H9 (cell line): Measurements from ENCODE around the gene PRRX2. TPM values are rescaled to one million over a fixed set of nuclear protein-coding genes. Genes with fewer than 3 reads are reported as not detected.

Source experiments
- DNase-seq: peaks from one replicate; pipeline ENCODE4 v3.0.0-alpha.2; 2017
- H2AFZ ChIP-seq: one replicate; pipeline ENCODE4 v1.6.1; 2013; ENCODE audit warnings: mild to moderate bottlenecking, low read length, control low read depth, moderate library complexity
- H2AK5ac ChIP-seq: 2 replicates; pipeline ENCODE4 v1.6.1; 2013; ENCODE audit warnings: low read length, control low read depth, mixed read lengths; ENCODE audit not compliant: insufficient read length
- H2BK120ac ChIP-seq: one replicate; pipeline ENCODE4 v1.6.1; 2013; ENCODE audit warnings: low read depth, mild to moderate bottlenecking, low read length, control low read depth, inconsistent platforms; ENCODE audit not compliant: poor library complexity, severe bottlenecking
- H2BK12ac ChIP-seq: 2 replicates; pipeline ENCODE4 v1.6.1; 2013; ENCODE audit warnings: low read length, control low read depth, mixed read lengths, low read depth; ENCODE audit not compliant: insufficient read length
- H2BK15ac ChIP-seq: 2 replicates; pipeline ENCODE4 v1.6.1; 2013; ENCODE audit warnings: low read depth, low read length, control low read depth
- H2BK20ac ChIP-seq: one replicate; pipeline ENCODE4 v1.6.1; 2013; ENCODE audit warnings: low read depth, mild to moderate bottlenecking, low read length, control low read depth, inconsistent platforms; ENCODE audit not compliant: poor library complexity, severe bottlenecking
- H2BK5ac ChIP-seq: 2 replicates; pipeline ENCODE4 v1.6.1; 2013; ENCODE audit warnings: low read length, control low read depth, mixed read lengths; ENCODE audit not compliant: insufficient read length
- H3K14ac ChIP-seq: 2 replicates; pipeline ENCODE4 v1.6.1; 2013; ENCODE audit warnings: low read length, control low read depth; ENCODE audit not compliant: insufficient read depth
- H3K18ac ChIP-seq: 2 replicates; pipeline ENCODE4 v1.6.1; 2013; ENCODE audit warnings: low read depth, mild to moderate bottlenecking, mixed read lengths, low read length, control low read depth; ENCODE audit not compliant: insufficient read length
- H3K23ac ChIP-seq: 2 replicates; pipeline ENCODE4 v1.6.1; 2013; ENCODE audit warnings: low read length, control low read depth, mixed read lengths, low read depth; ENCODE audit not compliant: insufficient read length
- H3K23me2 ChIP-seq: 2 replicates; pipeline ENCODE4 v1.6.1; 2013; ENCODE audit warnings: low read depth, mild to moderate bottlenecking, mixed read lengths, low read length, control low read depth; ENCODE audit not compliant: insufficient read length, poor library complexity, severe bottlenecking
- H3K27ac ChIP-seq: 2 replicates; pipeline ENCODE4 v1.5.1; 2013; ENCODE audit warnings: low read length, control low read depth, mixed read lengths, low read depth; ENCODE audit not compliant: insufficient read length
- H3K27me3 ChIP-seq: 2 replicates; pipeline ENCODE4 v1.6.1; 2013; ENCODE audit warnings: low read length, control low read depth, inconsistent platforms; ENCODE audit not compliant: insufficient read depth
- H3K4ac ChIP-seq: 2 replicates; pipeline ENCODE4 v1.6.1; 2013; ENCODE audit warnings: low read depth, mild to moderate bottlenecking, control low read depth, inconsistent platforms, low read length, moderate library complexity
- H3K4me1 ChIP-seq: 2 replicates; pipeline ENCODE4 v1.6.1; 2013; ENCODE audit warnings: low read length, control low read depth, inconsistent platforms; ENCODE audit not compliant: insufficient read depth
- H3K4me2 ChIP-seq: 2 replicates; pipeline ENCODE4 v1.6.1; 2013; ENCODE audit warnings: low read length, control low read depth, mixed read lengths; ENCODE audit not compliant: insufficient read length, insufficient read depth
- H3K56ac ChIP-seq: 2 replicates; pipeline ENCODE4 v1.6.1; 2013; ENCODE audit warnings: low read depth, mild to moderate bottlenecking, mixed read lengths, low read length, control low read depth; ENCODE audit not compliant: insufficient read length
- H3K79me1 ChIP-seq: 2 replicates; pipeline ENCODE4 v1.6.1; 2013; ENCODE audit warnings: low read depth, mild to moderate bottlenecking, moderate library complexity, low read length, control low read depth, inconsistent platforms; ENCODE audit not compliant: insufficient read depth, poor library complexity, severe bottlenecking
- H3K79me2 ChIP-seq: 2 replicates; pipeline ENCODE4 v1.6.1; 2013; ENCODE audit warnings: low read length, control low read depth, inconsistent platforms; ENCODE audit not compliant: insufficient read depth
- H3K9ac ChIP-seq: 2 replicates; pipeline ENCODE4 v1.6.1; 2013; ENCODE audit warnings: low read length, control low read depth, mixed read lengths; ENCODE audit not compliant: insufficient read length; ENCODE audit errors: extremely low read depth
- H3K9me3 ChIP-seq: one replicate; pipeline ENCODE4 v1.6.1; 2013; ENCODE audit warnings: low read depth, low read length, inconsistent platforms; ENCODE audit not compliant: control insufficient read depth
- H3T11ph ChIP-seq: one replicate; pipeline ENCODE4 v1.6.1; 2013; ENCODE audit warnings: mild to moderate bottlenecking, low read length, control low read depth, inconsistent platforms
- H4K20me1 ChIP-seq: one replicate; pipeline ENCODE4 v1.6.1; 2013; ENCODE audit not compliant: control insufficient read depth, insufficient read length, insufficient read depth
- H4K5ac ChIP-seq: 2 replicates; pipeline ENCODE4 v1.6.1; 2013; ENCODE audit warnings: low read depth, mild to moderate bottlenecking, mixed read lengths, low read length, control low read depth; ENCODE audit not compliant: insufficient read length
- H4K8ac ChIP-seq: replicated peaks from 2 replicates; pipeline ENCODE4 v1.6.1; 2013; ENCODE audit warnings: low read length, control low read depth, mixed read lengths, low read depth; ENCODE audit not compliant: insufficient read length
- H4K91ac ChIP-seq: 2 replicates; pipeline ENCODE4 v1.6.1; 2013; ENCODE audit warnings: low read depth, mild to moderate bottlenecking, moderate library complexity, mixed read lengths, low read length, control low read depth; ENCODE audit not compliant: insufficient read length
- H3K27ac Mint-ChIP-seq, 3 experiments: 2 replicates in 2 of 3; 3 replicates in 1 of 3; pipeline ENCODE4 v1.8.0; 2020 to 2021; ENCODE audit warnings: mixed read lengths in 3 of 3, mild to moderate bottlenecking in 1 of 3, moderate library complexity in 1 of 3
- H3K27me3 Mint-ChIP-seq: 2 replicates; pipeline ENCODE4 v1.8.0; 2021; ENCODE audit warnings: low read depth, mild to moderate bottlenecking, moderate library complexity, mixed read lengths
- H3K36me3 Mint-ChIP-seq, 3 experiments: 2 replicates in 2 of 3; 3 replicates in 1 of 3; pipeline ENCODE4 v1.8.0; 2020 to 2021; ENCODE audit warnings: low read depth in 3 of 3, mixed read lengths in 3 of 3; ENCODE audit not compliant: insufficient read depth in 1 of 3
- H3K4me1 Mint-ChIP-seq, 2 experiments: 2 replicates each; pipeline ENCODE4 v1.8.0; 2020; ENCODE audit warnings: mixed read lengths in 2 of 2
- H3K4me3 Mint-ChIP-seq, 2 experiments: 2 replicates in 1 of 2; 3 replicates in 1 of 2; pipeline ENCODE4 v1.8.0; 2020 to 2021; ENCODE audit warnings: mild to moderate bottlenecking in 2 of 2, mixed read lengths in 2 of 2, moderate library complexity in 1 of 2
- H3K9me3 Mint-ChIP-seq, 2 experiments: 2 replicates in 1 of 2; 3 replicates in 1 of 2; pipeline ENCODE4 v1.8.0; 2020; ENCODE audit warnings: mild to moderate bottlenecking in 2 of 2, mixed read lengths in 2 of 2, moderate library complexity in 1 of 2
- CTCF ChIP-seq: fragments of 200-600 bp; sonication (generic); conservative IDR thresholded peaks from 3 replicates; pipeline ENCODE4 v1.8.0; 2021; ENCODE audit warnings: antibody characterized with exemption, mild to moderate bottlenecking
- WGBS: extraction: QIAGEN DNeasy Blood & Tissue Kit; methylation state at CpG from one replicate; pipeline ENCODE4 v1.1.7; 2013; ENCODE audit warnings: missing lambda C conversion rate, low lambda C conversion rate, mixed read lengths; ENCODE audit not compliant: insufficient read length; ENCODE audit errors: extremely low coverage; 5-methylcytosine and 5-hydroxymethylcytosine counted together
- total RNA-seq: library from RNA; stranded (reverse); gene quantifications from 2 replicates; pipeline ENCODE4 v1.2.1, GENCODE V29; 2021

Gene PRRX2
- total RNA-seq, 1 experiment from 2014 or later = 3.9 TPM

GRCh38 chr9:129649726-129650679 is 15.4 kb upstream of the PRRX2 start:
- H3K36me3 Mint-ChIP-seq = no peaks in the 10 kb centered on the region
- H2BK15ac ChIP-seq = no peak overlapping the region
- H2BK12ac ChIP-seq = no peak overlapping the region
- H3K23me2 ChIP-seq = no peaks in the 10 kb centered on the region
- no peak overlapping the region for H4K91ac ChIP-seq
- no peak overlapping the region for H4K8ac ChIP-seq
- H2BK20ac ChIP-seq = no peak overlapping the region
- H3K79me2 ChIP-seq = no peaks in the 10 kb centered on the region
- no peak overlapping the region for H3K56ac ChIP-seq
- H3K18ac ChIP-seq = no peak overlapping the region
- no peak overlapping the region for H3K14ac ChIP-seq
- no peak overlapping the region for H3K23ac ChIP-seq
- TF ChIP-seq CTCF = no peak
- H3K4me1 ChIP-seq = no peaks in the 10 kb centered on the region
- no peak for DNase-seq
- H2BK5ac ChIP-seq = no peak overlapping the region
- no peak overlapping the region for H2AK5ac ChIP-seq
- no peak overlapping the region for H3K9ac ChIP-seq
- H3K79me1 ChIP-seq = no peaks in the 10 kb centered on the region
- H3K27ac ChIP-seq = no peak overlapping the region
- no peak overlapping the region for H3K4me2 ChIP-seq
- H3K4me1 Mint-ChIP-seq = peaks cover 0 to 7% of the 10 kb centered on the region in 2 experiments; a peak in 1 of 4 replicates
- no peaks in the 10 kb centered on the region; a peak in 1 of 5 replicates for H3K9me3 Mint-ChIP-seq
- H3K4me3 Mint-ChIP-seq = no peak overlapping the region
- H2BK120ac ChIP-seq = no peak overlapping the region
- H2AFZ ChIP-seq = no peak overlapping the region
- no peak overlapping the region for H3K4ac ChIP-seq
- peaks cover 6% of the 10 kb centered on the region; the same call in 1 of the 2 replicates for H3K27me3 Mint-ChIP-seq
- no peaks in the 10 kb centered on the region for H3K27me3 ChIP-seq
- no peak overlapping the region for H3T11ph ChIP-seq
- H4K5ac ChIP-seq = no peak overlapping the region
- H3K27ac Mint-ChIP-seq = no peak overlapping the region
- H3K9me3 ChIP-seq = no peaks in the 10 kb centered on the region
- no CpG with 5 or more reads among the region's 20 CpGs for WGBS
- no peaks in the 10 kb centered on the region for H4K20me1 ChIP-seq
